Measurements from ENCODE around the gene PTGER2.

GRCh38 chr14:52363961-52364360, 49.8 kb downstream of the PTGER2 start:
- TF ChIP-seq, protein P1, sequence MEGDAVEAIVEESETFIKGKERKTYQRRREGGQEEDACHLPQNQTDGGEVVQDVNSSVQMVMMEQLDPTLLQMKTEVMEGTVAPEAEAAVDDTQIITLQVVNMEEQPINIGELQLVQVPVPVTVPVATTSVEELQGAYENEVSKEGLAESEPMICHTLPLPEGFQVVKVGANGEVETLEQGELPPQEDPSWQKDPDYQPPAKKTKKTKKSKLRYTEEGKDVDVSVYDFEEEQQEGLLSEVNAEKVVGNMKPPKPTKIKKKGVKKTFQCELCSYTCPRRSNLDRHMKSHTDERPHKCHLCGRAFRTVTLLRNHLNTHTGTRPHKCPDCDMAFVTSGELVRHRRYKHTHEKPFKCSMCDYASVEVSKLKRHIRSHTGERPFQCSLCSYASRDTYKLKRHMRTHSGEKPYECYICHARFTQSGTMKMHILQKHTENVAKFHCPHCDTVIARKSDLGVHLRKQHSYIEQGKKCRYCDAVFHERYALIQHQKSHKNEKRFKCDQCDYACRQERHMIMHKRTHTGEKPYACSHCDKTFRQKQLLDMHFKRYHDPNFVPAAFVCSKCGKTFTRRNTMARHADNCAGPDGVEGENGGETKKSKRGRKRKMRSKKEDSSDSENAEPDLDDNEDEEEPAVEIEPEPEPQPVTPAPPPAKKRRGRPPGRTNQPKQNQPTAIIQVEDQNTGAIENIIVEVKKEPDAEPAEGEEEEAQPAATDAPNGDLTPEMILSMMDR (conservative IDR thresholded peaks at IDR 0.05; ENCODE audit: low read depth, low read length), result no peak
- TF ChIP-seq EZH2 (IDR thresholded peaks at IDR 0.05; ENCODE audit: borderline replicate concordance, low read depth, low read length, poor library complexity, severe bottlenecking), result no peak

Data from A673 (cell line).